ENCODE measurements around the gene OR2T35. TPM values are rescaled to one million over a fixed set of nuclear protein-coding genes. Genes with fewer than 3 reads are reported as not detected.

The OR2T35 gene
- total and polyA plus RNA-seq, 4 donors = not detected

Small RNA genes lying within 50 kb of the gene (small RNA-seq; reads per million reads assigned to genes)
- gene RF00019 (ENCODE audit: low replicate concordance) = not detected

Other genes starting within 250 kb of the OR2T35 start
- not detected for gene OR2T1, start 242.2 kb downstream of the OR2T35 start, total RNA-seq
- not detected for gene OR2T1, start 242.2 kb downstream of the OR2T35 start, polyA plus RNA-seq
- gene OR2T2, start 199.6 kb downstream of the OR2T35 start, total RNA-seq = not detected
- gene OR2T2, start 199.6 kb downstream of the OR2T35 start, polyA plus RNA-seq = not detected
- gene OR2T3, start 171.9 kb downstream of the OR2T35 start, total RNA-seq = not detected
- gene OR2T3, start 171.9 kb downstream of the OR2T35 start, polyA plus RNA-seq = not detected
- not detected for gene OR2T5, start 156.7 kb downstream of the OR2T35 start, total RNA-seq
- gene OR2T5, start 156.7 kb downstream of the OR2T35 start, polyA plus RNA-seq = not detected
- not detected for gene OR2G6, start 137.2 kb downstream of the OR2T35 start, total RNA-seq
- gene OR2G6, start 137.2 kb downstream of the OR2T35 start, polyA plus RNA-seq = not detected
- gene OR2T29, start 82.5 kb downstream of the OR2T35 start, total RNA-seq = not detected
- gene OR2T29, start 82.5 kb downstream of the OR2T35 start, polyA plus RNA-seq = not detected
- not detected for gene OR2T34, start 70.5 kb downstream of the OR2T35 start, total RNA-seq
- gene OR2T34, start 70.5 kb downstream of the OR2T35 start, polyA plus RNA-seq = not detected
- not detected for gene OR2T10, start 47.6 kb downstream of the OR2T35 start, total RNA-seq
- gene OR2T10, start 47.6 kb downstream of the OR2T35 start, polyA plus RNA-seq = not detected
- not detected for gene OR2T11, start 10.2 kb downstream of the OR2T35 start, total RNA-seq
- gene OR2T11, start 10.2 kb downstream of the OR2T35 start, polyA plus RNA-seq = not detected
- not detected for gene OR2T27, start 10.2 kb upstream of the OR2T35 start, total RNA-seq
- gene OR2T27, start 10.2 kb upstream of the OR2T35 start, polyA plus RNA-seq = not detected
- gene OR14I1, start 57.5 kb upstream of the OR2T35 start, total RNA-seq = not detected
- gene OR14I1, start 57.5 kb upstream of the OR2T35 start, polyA plus RNA-seq = not detected
- gene LYPD8, start 110.5 kb upstream of the OR2T35 start, total RNA-seq = not detected
- not detected for gene LYPD8, start 110.5 kb upstream of the OR2T35 start, polyA plus RNA-seq
- gene SH3BP5L, start 180.6 kb upstream of the OR2T35 start, total RNA-seq = 10 to 100 TPM; 17.6 to 25.5 TPM
- 10 to 100 TPM; 16.4 to 17.4 TPM for gene SH3BP5L, start 180.6 kb upstream of the OR2T35 start, polyA plus RNA-seq
- gene ZNF672, start 192.9 kb upstream of the OR2T35 start, total RNA-seq = 10 to 100 TPM; 31.1 to 41.3 TPM
- 10 to 100 TPM; 17.1 to 31.5 TPM for gene ZNF672, start 192.9 kb upstream of the OR2T35 start, polyA plus RNA-seq
- 10 to 100 TPM; 26.1 to 35.3 TPM for gene ZNF692, start 213.8 kb upstream of the OR2T35 start, total RNA-seq
- 10 to 100 TPM; 37.4 to 58.5 TPM for gene ZNF692, start 213.8 kb upstream of the OR2T35 start, polyA plus RNA-seq